H1 (cell line): ENCODE measurements around the gene PRAMEF12. TPM values are rescaled to one million over a fixed set of nuclear protein-coding genes. Genes with fewer than 3 reads are reported as not detected.
"Not testable (repeated sequence)": the region's sequence is repeated elsewhere in the genome, so short reads cannot be mapped to it uniquely, and the experiment has no call there.

Source experiments
- CTCF ChIA-PET: fragments of 300-600 bp; sonication (Branson Sonifier 250); formaldehyde crosslinking; loops from one replicate; lab custom pipeline; 2021; ENCODE audit not compliant: partially characterized antibody; lab: Charles Lee
- POLR2A ChIA-PET: fragments of 300-600 bp; sonication (Branson Sonifier 250); formaldehyde crosslinking; loops from one replicate; lab custom pipeline; 2021; ENCODE audit warnings: inconsistent platforms; ENCODE audit not compliant: partially characterized antibody; lab: Charles Lee
- DNase-seq, 2 experiments: peaks; one replicate each; pipeline versions ENCODE4 v3.0.0 to v3.0.0-alpha.2; 2010 to 2022; ENCODE audit warnings: low spot score in 2 of 2, low read depth in 1 of 2, mixed read lengths in 1 of 2
- FAIRE-seq: peaks from 2 replicates; lab custom pipeline; 2011; peaks lifted over from hg19 to GRCh38; lab: Jason Lieb, UNC
- H2AFZ ChIP-seq: 2 replicates; pipeline ENCODE4 v1.8.1; 2012; ENCODE audit warnings: low read length, inconsistent platforms
- H2AK5ac ChIP-seq: 2 replicates; pipeline ENCODE4 v1.6.1; 2013; ENCODE audit warnings: low read depth, low read length
- H2BK120ac ChIP-seq: replicated peaks from 2 replicates; pipeline ENCODE3; 2013; ENCODE audit warnings: low read depth, low read length, inconsistent platforms
- H2BK12ac ChIP-seq: 2 replicates; pipeline ENCODE4 v1.6.1; 2013; ENCODE audit warnings: low read depth, low read length
- H2BK15ac ChIP-seq: 2 replicates; pipeline ENCODE4 v1.6.1; 2013; ENCODE audit warnings: low read length
- H2BK20ac ChIP-seq: 2 replicates; pipeline ENCODE4 v1.6.1; 2013; ENCODE audit warnings: low read length
- H2BK5ac ChIP-seq: 2 replicates; pipeline ENCODE4 v1.6.1; 2013; ENCODE audit warnings: low read depth, low read length
- H3K14ac ChIP-seq: 2 replicates; pipeline ENCODE4 v1.6.1; 2013; ENCODE audit warnings: inconsistent platforms; ENCODE audit not compliant: insufficient read length
- H3K18ac ChIP-seq: 2 replicates; pipeline ENCODE4 v1.6.1; 2013; ENCODE audit warnings: low read length; ENCODE audit errors: extremely low read depth
- H3K23ac ChIP-seq: 2 replicates; pipeline ENCODE4 v1.6.1; 2013; ENCODE audit warnings: inconsistent platforms; ENCODE audit not compliant: insufficient read length
- H3K23me2 ChIP-seq: 2 replicates; pipeline ENCODE4 v1.6.1; 2013; ENCODE audit warnings: low read depth, low read length
- H3K27ac ChIP-seq: 2 replicates; pipeline ENCODE4 v1.6.1; 2011; ENCODE audit warnings: low read depth, low read length, inconsistent platforms
- H3K27me3 ChIP-seq, 4 experiments: replicated peaks in 1 of 4; 1 replicate in 1 of 4; 2 replicates in 3 of 4; pipeline versions ENCODE4 v1.6.1 to v1.8.1; 2011 to 2013; ENCODE audit warnings: low read length in 3 of 4, mild to moderate bottlenecking in 3 of 4, inconsistent platforms in 2 of 4, mixed read lengths in 2 of 4, moderate library complexity in 1 of 4; ENCODE audit not compliant: control insufficient read depth in 3 of 4, insufficient read depth in 3 of 4; ENCODE audit errors: extremely low read depth in 1 of 4
- H3K36me3 ChIP-seq, 4 experiments: 2 replicates each; pipeline versions ENCODE4 v1.6.1 to v1.8.1; 2011 to 2013; ENCODE audit warnings: mild to moderate bottlenecking in 4 of 4, low read length in 3 of 4, moderate library complexity in 2 of 4, control low read depth in 1 of 4, inconsistent platforms in 1 of 4; ENCODE audit not compliant: insufficient read depth in 4 of 4, control insufficient read depth in 2 of 4
- H3K4ac ChIP-seq: replicated peaks from 2 replicates; pipeline ENCODE3; 2013; ENCODE audit warnings: low read length, low read depth, mixed read lengths, inconsistent platforms; ENCODE audit not compliant: insufficient read length
- H3K4me1 ChIP-seq, 4 experiments: replicated peaks in 1 of 4; 1 replicate in 1 of 4; 2 replicates in 3 of 4; pipeline versions ENCODE4 v1.6.1 to v1.8.1; 2011 to 2013; ENCODE audit warnings: low read length in 3 of 4, inconsistent platforms in 2 of 4, mixed read lengths in 1 of 4; ENCODE audit not compliant: insufficient read depth in 4 of 4, control insufficient read depth in 3 of 4
- H3K4me2 ChIP-seq, 2 experiments: 2 replicates each; pipeline versions ENCODE4 v1.6.1 to v1.8.1; 2011 to 2013; ENCODE audit warnings: low read depth in 2 of 2, low read length in 2 of 2, control low read depth in 1 of 2, inconsistent platforms in 1 of 2, mild to moderate bottlenecking in 1 of 2; ENCODE audit not compliant: insufficient read depth in 1 of 2
- H3K4me3 ChIP-seq, 4 experiments: fragments of 200-600, 300-600 bp in 1 of 4; sonication (generic), shearing (Covaris generic), sonication (Bioruptor Twin) in 1 of 4; 2 replicates each; pipeline versions ENCODE4 v1.5.1 to v1.8.1; 2011 to 2016; ENCODE audit warnings: low read length in 4 of 4, low read depth in 3 of 4, control low read depth in 2 of 4, inconsistent platforms in 2 of 4, mild to moderate bottlenecking in 2 of 4, mixed read lengths in 1 of 4, moderate library complexity in 1 of 4; ENCODE audit not compliant: insufficient read depth in 2 of 4; ENCODE audit errors: extremely low read depth in 1 of 4
- H3K56ac ChIP-seq: replicated peaks from 2 replicates; pipeline ENCODE3; 2013; ENCODE audit warnings: low read depth, mild to moderate bottlenecking, mixed read lengths, low read length, inconsistent platforms; ENCODE audit not compliant: insufficient read length
- H3K79me1 ChIP-seq: 2 replicates; pipeline ENCODE4 v1.6.1; 2013; ENCODE audit warnings: low read depth, low read length, control low read depth
- H3K79me2 ChIP-seq, 2 experiments: 2 replicates each; pipeline versions ENCODE4 v1.6.1 to v1.8.1; 2012 to 2013; ENCODE audit warnings: low read length in 2 of 2, mild to moderate bottlenecking in 2 of 2, inconsistent platforms in 1 of 2; ENCODE audit not compliant: insufficient read depth in 2 of 2, control insufficient read depth in 1 of 2
- H3K9ac ChIP-seq, 4 experiments: replicated peaks in 1 of 4; 1 replicate in 1 of 4; 2 replicates in 3 of 4; pipeline versions ENCODE4 v1.6.1 to v1.8.1; 2011 to 2013; ENCODE audit warnings: low read depth in 3 of 4, low read length in 3 of 4, control low read depth in 2 of 4, mild to moderate bottlenecking in 2 of 4, moderate library complexity in 2 of 4, inconsistent platforms in 1 of 4; ENCODE audit errors: extremely low read depth in 1 of 4
- H3K9me3 ChIP-seq, 2 experiments: 2 replicates each; pipeline versions ENCODE4 v1.6.1 to v1.8.1; 2012 to 2013; ENCODE audit warnings: mild to moderate bottlenecking in 2 of 2, moderate library complexity in 2 of 2, control low read depth in 1 of 2, inconsistent platforms in 1 of 2, low read depth in 1 of 2, low read length in 1 of 2, mixed read lengths in 1 of 2; ENCODE audit not compliant: insufficient read depth in 2 of 2
- H4K20me1 ChIP-seq, 2 experiments: replicated peaks in 1 of 2; 2 replicates each; pipeline versions ENCODE3 to v1.8.1; 2011 to 2013; ENCODE audit warnings: inconsistent platforms in 2 of 2, low read length in 2 of 2, mild to moderate bottlenecking in 1 of 2; ENCODE audit not compliant: insufficient read depth in 2 of 2, control insufficient read depth in 1 of 2
- H4K5ac ChIP-seq: 2 replicates; pipeline ENCODE4 v1.6.1; 2013; ENCODE audit warnings: low read length, low read depth, mixed read lengths, inconsistent platforms; ENCODE audit not compliant: insufficient read length
- H4K8ac ChIP-seq: 2 replicates; pipeline ENCODE4 v1.8.0; 2013; ENCODE audit warnings: mild to moderate bottlenecking, moderate library complexity, low read length, inconsistent platforms; ENCODE audit not compliant: insufficient read depth; ENCODE audit errors: extremely low read depth
- H4K91ac ChIP-seq: replicated peaks from 2 replicates; pipeline ENCODE3; 2013; ENCODE audit warnings: low read length, mixed read lengths, inconsistent platforms; ENCODE audit not compliant: insufficient read length
- WGBS, 2 experiments: shearing (Covaris generic) in 1 of 2; methylation state at CpG; one replicate each; pipeline versions ENCODE4 v1.1.6 to v1.1.7; 2013 to 2015; ENCODE audit warnings: low lambda C conversion rate in 2 of 2, mixed read lengths in 2 of 2, inconsistent platforms in 1 of 2, low coverage in 1 of 2, missing lambda C conversion rate in 1 of 2; ENCODE audit not compliant: insufficient replicate concordance in 2 of 2, insufficient coverage in 1 of 2, insufficient read length in 1 of 2; ENCODE audit errors: extremely low coverage in 1 of 2, missing lambda C conversion rate in 1 of 2; 5-methylcytosine and 5-hydroxymethylcytosine counted together
- polyA plus RNA-seq, 7 experiments: library from polyadenylated mRNA; depleted of rRNA in 3 of 7; stranded (reverse) in 5 of 7; unstranded in 2 of 7; fragments of >200 nt in 5 of 7; fragments of 200-250 nt in 2 of 7; gene quantifications; 1 replicate in 5 of 7; 2 replicates in 1 of 7; 4 replicates in 1 of 7; pipeline versions ENCODE4 v1.2.1 to v1.2.3, GENCODE V29; 2011 to 2013; ENCODE audit warnings: missing spikeins in 2 of 7, mixed read lengths in 2 of 7
- total RNA-seq: library from RNA; stranded (reverse); fragmentation: NEBNext Ultra II Directional; extraction: Animal tissue kit (Norgen Biotek cat#: 25700); gene quantifications from 2 replicates; pipeline ENCODE4 v1.2.1, GENCODE V29; 2021

PRAMEF12 gene
- total and polyA plus RNA-seq, 2 of the 8 experiments (the other 6 are each of a cell fraction or from before 2014, with no cell fraction given) = not detected

DNA sequence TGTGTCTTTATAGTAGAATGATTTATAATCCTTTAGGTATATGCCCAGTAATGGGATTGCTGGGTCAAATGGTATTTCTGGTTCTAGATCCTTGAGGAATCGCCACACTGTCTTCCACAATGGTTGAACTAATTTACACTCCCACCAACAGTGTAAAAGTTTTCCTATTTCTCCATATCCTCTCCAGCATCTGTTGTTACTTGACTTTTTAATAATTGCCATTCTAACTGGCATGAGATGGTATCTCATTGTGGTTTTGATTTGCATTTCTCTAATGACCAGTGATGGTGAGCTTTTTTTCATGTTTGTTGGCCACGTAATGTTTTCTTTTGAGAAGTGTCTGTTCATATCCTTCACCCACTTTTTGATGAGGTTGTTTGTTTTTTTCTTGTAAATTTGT is 42.5 kb upstream of the PRAMEF12 start:
- H3K4me3 ChIP-seq, H2BK120ac ChIP-seq, H3K36me3 ChIP-seq, H3K23me2 ChIP-seq, H4K8ac ChIP-seq, H2AK5ac ChIP-seq, H2BK15ac ChIP-seq, H3K9me3 ChIP-seq, H2BK12ac ChIP-seq, H3K79me1 ChIP-seq, H3K56ac ChIP-seq, H3K79me2 ChIP-seq, H3K4me2 ChIP-seq, H4K5ac ChIP-seq, POLR2A ChIA-PET, H4K91ac ChIP-seq, H3K27ac ChIP-seq, H3K14ac ChIP-seq, H3K18ac ChIP-seq, H3K23ac ChIP-seq, H4K20me1 ChIP-seq, H2AFZ ChIP-seq, H2BK20ac ChIP-seq, H3K4ac ChIP-seq, H3K9ac ChIP-seq, H3K4me1 ChIP-seq, DNase-seq, H2BK5ac ChIP-seq, FAIRE-seq, CTCF ChIA-PET, H3K27me3 ChIP-seq: not testable (repeated sequence)
- WGBS, 2 experiments = 95% methylated on average over 2 of the region's 2 CpGs; no CpG with 5 or more reads in 1 of the 2 experiments
